Measurements from ENCODE around the gene KCNMA1.

DNA sequence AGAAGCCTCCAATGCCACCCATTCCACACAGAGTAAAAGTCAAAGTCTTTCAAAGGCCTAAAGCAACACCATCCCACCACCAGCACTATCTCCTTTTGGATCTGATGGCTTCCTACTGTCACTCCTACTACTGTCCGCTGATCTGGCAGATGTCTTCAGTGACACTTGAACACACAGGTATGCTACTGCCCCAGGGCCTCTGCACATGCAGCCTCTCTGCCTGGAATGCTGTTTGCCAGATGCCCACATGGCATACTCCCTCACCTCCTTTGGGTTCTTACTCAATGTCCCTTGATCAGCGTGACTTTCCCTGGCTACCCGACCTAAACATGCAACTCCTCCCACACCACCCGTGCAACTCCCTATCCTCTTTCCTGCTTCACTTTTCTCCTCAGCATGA is 512.4 kb downstream of the KCNMA1 start:
- TF ChIP-seq POLR2A (IDR thresholded peaks at IDR 0.05; ENCODE audit: borderline replicate concordance, extremely low read depth, insufficient read depth, insufficient read length) (no peak), RAD21 (IDR thresholded peaks at IDR 0.05; ENCODE audit: low read depth) (no peak)
- TF ChIP-seq, protein P1, sequence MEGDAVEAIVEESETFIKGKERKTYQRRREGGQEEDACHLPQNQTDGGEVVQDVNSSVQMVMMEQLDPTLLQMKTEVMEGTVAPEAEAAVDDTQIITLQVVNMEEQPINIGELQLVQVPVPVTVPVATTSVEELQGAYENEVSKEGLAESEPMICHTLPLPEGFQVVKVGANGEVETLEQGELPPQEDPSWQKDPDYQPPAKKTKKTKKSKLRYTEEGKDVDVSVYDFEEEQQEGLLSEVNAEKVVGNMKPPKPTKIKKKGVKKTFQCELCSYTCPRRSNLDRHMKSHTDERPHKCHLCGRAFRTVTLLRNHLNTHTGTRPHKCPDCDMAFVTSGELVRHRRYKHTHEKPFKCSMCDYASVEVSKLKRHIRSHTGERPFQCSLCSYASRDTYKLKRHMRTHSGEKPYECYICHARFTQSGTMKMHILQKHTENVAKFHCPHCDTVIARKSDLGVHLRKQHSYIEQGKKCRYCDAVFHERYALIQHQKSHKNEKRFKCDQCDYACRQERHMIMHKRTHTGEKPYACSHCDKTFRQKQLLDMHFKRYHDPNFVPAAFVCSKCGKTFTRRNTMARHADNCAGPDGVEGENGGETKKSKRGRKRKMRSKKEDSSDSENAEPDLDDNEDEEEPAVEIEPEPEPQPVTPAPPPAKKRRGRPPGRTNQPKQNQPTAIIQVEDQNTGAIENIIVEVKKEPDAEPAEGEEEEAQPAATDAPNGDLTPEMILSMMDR (IDR thresholded peaks at IDR 0.05 in 2 of 3, conservative IDR thresholded peaks at IDR 0.05 in 1 of 3; ENCODE audit: borderline replicate concordance in 1 of 3, insufficient read depth in 1 of 3, low read depth in 2 of 3, low read length in 2 of 3), result no peak

Data from HCT116 (cell line).